LNCaP clone FGC (cell line): ENCODE data around the gene VAC14.

Source experiments
- DNase-seq: peaks from one replicate; pipeline ENCODE4 v3.0.0-alpha.2; 2011; ENCODE audit warnings: low read depth
- H3K4me3 ChIP-seq: 2 replicates; pipeline ENCODE4 v1.5.1; 2011; ENCODE audit warnings: mild to moderate bottlenecking, low read depth, low read length, control low read depth
- CTCF ChIP-seq: IDR thresholded peaks from 2 replicates; pipeline ENCODE4 v1.5.1; 2012; ENCODE audit warnings: mild to moderate bottlenecking; ENCODE audit not compliant: control insufficient read depth, insufficient read depth; ENCODE audit errors: extremely low read depth

Gene VAC14

GRCh38 chr16:70682239-70683145 lies 118.5 kb downstream of the VAC14 start:
- peak; percentile 37 for TF ChIP-seq CTCF
- no peak for DNase-seq
- no peak overlapping the region for H3K4me3 ChIP-seq

- no peak overlapping the region for H3K4me3 ChIP-seq
- DNase-seq = no peak
- TF ChIP-seq CTCF = no peak
These were observed 119.3 kb downstream of the VAC14 start for GRCh38 chr16:70681382-70682238.

- H3K4me3 ChIP-seq = no peak overlapping the region
- TF ChIP-seq CTCF = no peak
- no peak for DNase-seq
These were observed 120.2 kb downstream of the VAC14 start for GRCh38 chr16:70680495-70681381.

GRCh38 chr16:70679671-70680494 lies 121.1 kb downstream of the VAC14 start:
- peak; percentile 26; the same call in 1 of the 2 replicates for TF ChIP-seq CTCF
- DNase-seq = no peak
- no peak overlapping the region for H3K4me3 ChIP-seq

GRCh38 chr16:70678898-70679670 lies 121.9 kb downstream of the VAC14 start:
- no peak for DNase-seq
- TF ChIP-seq CTCF = no peak
- H3K4me3 ChIP-seq = no peak overlapping the region
